DOHH2 (cell line): ENCODE measurements around the gene CRMP1.

Experiments used
- H3F3A ChIP-seq: fragments of 200-600 bp; sonication (generic), shearing (Covaris generic); 2 replicates; pipeline ENCODE4 v1.6.0; 2016; ENCODE audit warnings: antibody characterized with exemption, mild to moderate bottlenecking; ENCODE audit not compliant: control insufficient read depth, insufficient read depth
- H3K27ac ChIP-seq: fragments of 200-600 bp; sonication (generic); 2 replicates; pipeline ENCODE4 v1.5.1; 2014; ENCODE audit warnings: low read depth, mild to moderate bottlenecking, low read length, moderate library complexity
- H3K27me3 ChIP-seq: fragments of 200-600 bp; sonication (generic); 2 replicates; pipeline ENCODE4 v1.6.1; 2014; ENCODE audit warnings: mild to moderate bottlenecking, low read length, mixed read lengths; ENCODE audit not compliant: control insufficient read depth
- H3K36me3 ChIP-seq: fragments of 200-600 bp; sonication (generic); 2 replicates; pipeline ENCODE4 v1.6.1; 2014; ENCODE audit warnings: mild to moderate bottlenecking, low read length, moderate library complexity, mixed read lengths; ENCODE audit not compliant: control insufficient read depth
- H3K4me1 ChIP-seq: fragments of 200-600 bp; sonication (generic); 2 replicates; pipeline ENCODE4 v1.6.1; 2014; ENCODE audit warnings: mild to moderate bottlenecking, low read length, mixed read lengths; ENCODE audit not compliant: control insufficient read depth
- H3K4me2 ChIP-seq: fragments of 200-600 bp; sonication (generic); 2 replicates; pipeline ENCODE4 v1.6.0; 2014; ENCODE audit warnings: mild to moderate bottlenecking, low read length, moderate library complexity
- H3K4me3 ChIP-seq: fragments of 200-600 bp; sonication (generic); 2 replicates; pipeline ENCODE4 v1.5.1; 2014; ENCODE audit warnings: mild to moderate bottlenecking, low read length, mixed read lengths
- H3K79me2 ChIP-seq: fragments of 200-600 bp; sonication (generic); 2 replicates; pipeline ENCODE4 v1.6.1; 2014; ENCODE audit warnings: mild to moderate bottlenecking, low read length, mixed read lengths; ENCODE audit not compliant: control insufficient read depth
- H3K9me2 ChIP-seq: fragments of 200-600 bp; sonication (generic); replicated peaks from 2 replicates; pipeline ENCODE4 v1.6.1; 2014; ENCODE audit warnings: mild to moderate bottlenecking, low read length, mixed read lengths; ENCODE audit not compliant: control insufficient read depth
- H3K9me3 ChIP-seq: fragments of 200-600 bp; sonication (generic); 2 replicates; pipeline ENCODE4 v1.6.1; 2014; ENCODE audit warnings: antibody characterized with exemption, low read length, mixed read lengths; ENCODE audit not compliant: control insufficient read depth, insufficient read depth
- H4K20me1 ChIP-seq: fragments of 200-600 bp; sonication (generic); 2 replicates; pipeline ENCODE4 v1.6.0; 2014; ENCODE audit warnings: low read depth, mild to moderate bottlenecking, antibody characterized with exemption, low read length, moderate library complexity; ENCODE audit not compliant: control insufficient read depth, insufficient read depth
- EZH2phosphoT487 ChIP-seq: fragments of 200-600 bp; sonication (generic); IDR thresholded peaks from 2 replicates; pipeline ENCODE4 v1.6.1; 2017; ENCODE audit warnings: borderline replicate concordance, mild to moderate bottlenecking, antibody characterized with exemption, low read length, moderate library complexity, mixed read lengths
- TF ChIP-seq, protein P1 (sequence below): fragments of 200-600 bp; sonication (generic); IDR thresholded peaks from one replicate; pipeline ENCODE4 v1.5.1; 2014; ENCODE audit warnings: antibody characterized with exemption, mild to moderate bottlenecking, low read depth, low read length; ENCODE audit not compliant: poor library complexity, severe bottlenecking

CRMP1 gene

DNA sequence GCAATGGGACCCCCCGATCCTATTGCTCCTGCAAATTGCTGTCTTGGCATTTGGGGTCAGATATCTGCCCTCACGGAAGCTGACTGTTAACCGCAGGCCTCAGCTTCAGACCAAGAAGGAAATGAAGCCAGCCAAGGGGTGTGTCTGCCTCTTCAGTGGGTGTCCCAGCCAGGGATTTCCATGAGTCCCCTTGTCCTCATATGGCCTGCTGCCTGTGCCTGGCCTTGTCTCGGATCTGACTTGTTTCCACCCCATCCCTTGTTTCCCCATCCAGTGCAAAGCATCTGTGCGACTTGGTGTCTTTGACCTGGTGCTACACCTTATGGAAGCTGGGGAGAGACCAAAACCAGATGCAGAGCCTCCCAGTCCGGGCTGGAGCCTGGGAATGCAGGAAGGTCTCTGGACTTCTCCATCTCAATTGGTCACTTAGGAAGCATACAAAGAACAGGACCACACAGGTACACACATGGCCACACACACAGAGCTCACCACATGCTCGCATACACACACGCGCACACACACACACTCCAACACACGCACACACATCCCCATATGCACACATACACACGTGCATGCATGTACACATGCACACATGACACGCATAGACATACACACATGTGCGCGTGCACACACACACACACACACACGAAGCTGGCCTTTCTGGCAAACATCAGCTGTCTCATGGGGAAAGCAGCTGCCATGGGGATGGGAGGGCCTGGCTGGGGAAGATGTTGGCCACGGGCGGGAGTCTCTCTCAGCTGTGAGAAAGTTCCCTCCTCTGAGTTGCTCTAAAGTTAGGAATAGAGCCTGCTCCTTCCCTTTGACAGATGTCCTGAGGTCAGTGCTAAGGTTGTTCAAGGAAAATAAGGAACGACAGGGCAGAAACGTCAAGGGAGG is 65.5 kb downstream of the CRMP1 start:
- H3K79me2 ChIP-seq, result no peaks in the 10 kb centered on the region
- H4K20me1 ChIP-seq, result no peaks in the 10 kb centered on the region
- no peak overlapping the region for H3K4me2 ChIP-seq
- no peaks in the 10 kb centered on the region for H3F3A ChIP-seq
- H3K27ac ChIP-seq, result no peak overlapping the region
- no peaks in the 10 kb centered on the region for H3K9me3 ChIP-seq
- no peaks in the 10 kb centered on the region for H3K9me2 ChIP-seq
- H3K27me3 ChIP-seq, result no peaks in the 10 kb centered on the region
- H3K36me3 ChIP-seq, result no peaks in the 10 kb centered on the region
- TF ChIP-seq, protein P1, sequence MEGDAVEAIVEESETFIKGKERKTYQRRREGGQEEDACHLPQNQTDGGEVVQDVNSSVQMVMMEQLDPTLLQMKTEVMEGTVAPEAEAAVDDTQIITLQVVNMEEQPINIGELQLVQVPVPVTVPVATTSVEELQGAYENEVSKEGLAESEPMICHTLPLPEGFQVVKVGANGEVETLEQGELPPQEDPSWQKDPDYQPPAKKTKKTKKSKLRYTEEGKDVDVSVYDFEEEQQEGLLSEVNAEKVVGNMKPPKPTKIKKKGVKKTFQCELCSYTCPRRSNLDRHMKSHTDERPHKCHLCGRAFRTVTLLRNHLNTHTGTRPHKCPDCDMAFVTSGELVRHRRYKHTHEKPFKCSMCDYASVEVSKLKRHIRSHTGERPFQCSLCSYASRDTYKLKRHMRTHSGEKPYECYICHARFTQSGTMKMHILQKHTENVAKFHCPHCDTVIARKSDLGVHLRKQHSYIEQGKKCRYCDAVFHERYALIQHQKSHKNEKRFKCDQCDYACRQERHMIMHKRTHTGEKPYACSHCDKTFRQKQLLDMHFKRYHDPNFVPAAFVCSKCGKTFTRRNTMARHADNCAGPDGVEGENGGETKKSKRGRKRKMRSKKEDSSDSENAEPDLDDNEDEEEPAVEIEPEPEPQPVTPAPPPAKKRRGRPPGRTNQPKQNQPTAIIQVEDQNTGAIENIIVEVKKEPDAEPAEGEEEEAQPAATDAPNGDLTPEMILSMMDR, result no peak
- TF ChIP-seq EZH2phosphoT487, result no peak
- H3K4me3 ChIP-seq, result no peak overlapping the region
- H3K4me1 ChIP-seq, result no peaks in the 10 kb centered on the region

- no peaks in the 10 kb centered on the region for H3F3A ChIP-seq
- no peak overlapping the region for H3K27ac ChIP-seq
- TF ChIP-seq EZH2phosphoT487, result no peak
- TF ChIP-seq, protein P1, result no peak
Observed at GRCh38 chr4:5826437-5827107, 66.3 kb downstream of the CRMP1 start.

DNA sequence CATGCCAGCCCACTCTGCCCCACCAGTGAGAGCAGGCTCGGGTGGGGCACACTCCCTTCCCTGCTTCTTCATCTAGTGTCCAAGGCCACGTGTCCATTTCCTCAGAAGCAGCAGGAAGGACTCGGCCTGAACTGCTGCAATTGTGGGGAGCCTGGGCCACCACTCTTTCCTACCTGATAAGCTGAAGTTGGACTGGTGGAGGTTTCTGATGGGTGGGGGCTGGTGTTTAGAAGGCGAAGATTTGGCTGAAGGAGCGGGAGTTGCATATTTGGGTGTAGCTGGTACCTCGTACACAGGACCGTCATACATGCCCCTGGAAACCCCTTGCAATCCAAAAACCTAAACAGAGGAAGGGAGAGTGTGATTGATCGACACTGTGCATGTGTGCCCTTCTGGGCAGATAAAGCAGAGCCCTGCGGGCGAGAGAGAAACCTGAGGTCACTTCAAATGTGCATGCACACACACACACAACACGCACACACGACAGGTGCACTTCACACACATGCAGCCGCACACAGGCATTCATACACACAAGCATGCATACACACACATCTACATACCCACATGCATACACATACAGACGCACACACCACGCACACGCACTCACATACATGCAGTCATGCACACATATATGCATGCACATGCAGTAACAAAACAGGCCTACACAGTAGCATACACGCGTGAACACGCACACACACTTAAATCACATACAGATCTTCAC is 67.4 kb downstream of the CRMP1 start:
- Histone ChIP-seq H3K27me3 (no peaks in the 10 kb centered on the region), H3K36me3 (no peaks in the 10 kb centered on the region), H3K79me2 (no peaks in the 10 kb centered on the region), H3K9me3 (no peaks in the 10 kb centered on the region), H4K20me1 (no peaks in the 10 kb centered on the region), H3K27ac (no peak overlapping the region), H3F3A (no peaks in the 10 kb centered on the region), H3K4me1 (no peaks in the 10 kb centered on the region), H3K4me3 (no peak overlapping the region), H3K4me2 (no peak overlapping the region), H3K9me2 (no peaks in the 10 kb centered on the region)
- TF ChIP-seq EZH2phosphoT487, result no peak
- TF ChIP-seq, protein P1, result no peak

More at GRCh38 chr4:5826437-5827107, 66.3 kb downstream of the CRMP1 start:
- Histone ChIP-seq H3K79me2 (no peaks in the 10 kb centered on the region), H3K36me3 (no peaks in the 10 kb centered on the region), H3K4me1 (no peaks in the 10 kb centered on the region), H4K20me1 (no peaks in the 10 kb centered on the region), H3K4me2 (no peak overlapping the region), H3K9me2 (no peaks in the 10 kb centered on the region), H3K9me3 (no peaks in the 10 kb centered on the region), H3K27me3 (no peaks in the 10 kb centered on the region), H3K4me3 (no peak overlapping the region)
